GM18499 (cell line): Measurements from ENCODE around the gene ZBTB49.
"Not testable (repeated sequence)": the region's sequence is repeated elsewhere in the genome, so short reads cannot be mapped to it uniquely, and the experiment has no call there.

Source experiments
- ATAC-seq: cut with Tn5 transposase; IDR thresholded peaks from one replicate; pipeline ENCODE4 v1.9.1; 2021; ENCODE audit warnings: moderate number of reproducible peaks; ENCODE audit not compliant: insufficient read depth, unreplicated experiment

ZBTB49 gene

DNA sequence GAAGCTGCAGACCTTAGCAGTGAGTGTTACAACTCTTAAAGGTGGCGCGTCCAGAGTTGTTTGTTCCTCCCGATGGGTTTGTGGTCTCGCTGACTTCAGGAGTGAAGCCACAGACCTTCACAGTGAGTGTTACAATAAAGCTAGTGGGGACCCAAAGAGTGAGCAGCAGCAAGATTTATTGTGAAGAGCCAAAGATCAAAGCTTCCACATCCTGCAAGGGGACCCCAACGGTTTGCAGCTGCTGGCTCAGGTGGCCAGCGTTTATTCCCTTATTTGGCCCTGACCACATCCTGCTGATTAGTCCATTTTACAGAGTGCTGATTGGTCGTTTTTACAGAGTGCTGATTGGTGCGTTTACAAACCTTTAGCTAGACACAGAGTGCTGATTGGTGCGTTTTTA is 58.5 kb downstream of the ZBTB49 start:
- not testable (repeated sequence) for ATAC-seq

GRCh38 chr4:4349867-4350266 is 59.8 kb downstream of the ZBTB49 start:
- no peak for ATAC-seq

DNA sequence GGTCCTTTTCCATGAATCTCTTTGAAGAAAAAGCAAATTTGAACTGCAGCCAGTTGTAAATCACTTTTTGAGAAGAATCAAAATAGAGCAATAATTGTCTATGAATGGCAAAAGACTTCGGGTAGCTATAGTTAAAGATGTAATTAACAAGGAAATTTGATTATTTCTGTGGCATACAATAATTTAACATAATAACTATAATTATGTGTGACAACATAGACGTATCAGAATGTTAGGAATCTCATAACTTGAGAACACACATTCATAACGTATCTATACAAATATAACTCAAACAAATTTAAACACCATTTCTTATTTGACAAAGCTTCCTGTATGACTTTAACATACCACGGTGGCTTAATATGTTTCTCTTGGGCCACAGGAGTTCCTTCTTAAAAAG is 60.9 kb downstream of the ZBTB49 start:
- ATAC-seq = no peak

GRCh38 chr4:4355302-4355701 is 65.3 kb downstream of the ZBTB49 start:
- no peak for ATAC-seq

DNA sequence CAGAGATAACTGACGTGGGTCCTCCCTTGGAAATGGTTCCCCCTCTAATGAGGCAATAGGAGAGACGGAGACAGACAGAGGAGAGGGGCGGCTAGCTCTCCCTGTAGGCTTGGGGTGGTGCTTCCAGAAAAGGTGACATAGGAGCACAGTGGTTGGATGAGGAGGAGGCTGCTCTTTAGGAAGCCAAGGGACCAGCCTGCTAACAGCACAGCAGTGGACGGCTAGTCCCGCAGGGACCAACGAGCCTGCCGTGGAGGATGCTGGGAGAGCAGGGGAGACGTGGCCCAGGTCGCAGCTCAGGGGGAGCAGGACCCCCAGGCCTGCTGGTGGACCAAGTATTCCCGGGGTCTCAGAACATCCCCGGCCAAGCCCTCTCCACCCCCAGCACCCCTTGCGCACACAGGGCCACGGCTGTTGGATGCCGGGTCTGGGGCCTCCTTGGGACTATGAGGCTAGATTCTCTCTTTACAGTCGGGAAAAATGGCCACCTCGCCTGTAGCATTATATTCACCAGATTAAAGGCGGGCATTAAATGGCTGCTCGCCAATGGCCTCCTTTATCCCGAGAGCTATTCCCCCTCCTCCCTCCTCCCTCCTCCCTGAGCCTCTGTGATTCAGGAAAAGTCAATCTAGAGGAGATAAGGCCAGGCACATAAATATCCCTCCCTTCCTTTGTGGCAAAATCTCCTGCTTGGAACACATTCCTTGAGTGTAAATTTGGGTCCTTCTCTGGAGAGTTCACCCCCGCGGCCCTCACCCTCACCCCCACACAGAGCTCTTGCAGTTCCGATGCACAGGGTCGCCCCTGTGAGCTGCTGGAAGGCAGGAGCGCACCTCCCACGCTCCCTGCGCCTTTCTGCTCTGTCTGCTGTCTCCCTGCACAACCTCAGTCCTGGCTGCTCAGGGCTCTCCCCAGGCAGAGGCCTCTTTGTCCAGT is 66.3 kb downstream of the ZBTB49 start:
- ATAC-seq = no peak

- no peak for ATAC-seq
Observed at GRCh38 chr4:4358093-4358854, 68.2 kb downstream of the ZBTB49 start.

- ATAC-seq = no peak
Observed at GRCh38 chr4:4361883-4362282, 71.8 kb downstream of the ZBTB49 start.

DNA sequence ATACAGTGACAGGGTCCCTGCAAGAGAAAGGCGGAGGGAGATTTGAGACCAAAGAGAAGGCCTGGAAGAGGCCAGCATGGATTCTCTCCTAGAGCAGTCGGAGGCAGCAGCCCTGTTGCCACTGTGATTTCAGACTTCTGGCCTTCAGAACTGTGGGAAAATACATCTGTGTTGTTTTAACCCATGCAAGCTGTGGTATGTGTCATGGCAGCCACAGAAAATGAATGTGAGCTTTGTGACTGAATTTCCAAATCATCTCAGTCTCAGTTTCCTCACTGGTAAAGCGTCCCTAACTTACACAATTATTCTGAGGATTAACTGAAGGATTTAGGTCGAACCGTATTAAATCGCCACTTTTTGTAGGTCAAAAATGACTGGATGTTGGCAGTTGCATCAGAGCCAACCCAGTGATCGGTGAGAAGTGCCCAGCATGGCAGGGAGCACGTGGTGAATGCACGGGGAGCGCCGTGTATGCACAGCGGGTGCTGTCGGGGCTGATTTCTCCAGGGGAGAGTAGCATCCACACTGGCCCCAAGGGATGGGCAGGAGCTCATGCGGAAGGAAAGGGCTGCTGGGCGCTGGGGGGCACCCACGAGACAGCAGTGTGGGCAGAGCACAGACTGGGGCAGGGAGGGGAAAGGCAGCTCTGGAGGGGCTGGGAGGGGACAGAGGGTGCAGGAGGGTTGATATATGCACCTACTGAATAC is 73.1 kb downstream of the ZBTB49 start:
- no peak for ATAC-seq

DNA sequence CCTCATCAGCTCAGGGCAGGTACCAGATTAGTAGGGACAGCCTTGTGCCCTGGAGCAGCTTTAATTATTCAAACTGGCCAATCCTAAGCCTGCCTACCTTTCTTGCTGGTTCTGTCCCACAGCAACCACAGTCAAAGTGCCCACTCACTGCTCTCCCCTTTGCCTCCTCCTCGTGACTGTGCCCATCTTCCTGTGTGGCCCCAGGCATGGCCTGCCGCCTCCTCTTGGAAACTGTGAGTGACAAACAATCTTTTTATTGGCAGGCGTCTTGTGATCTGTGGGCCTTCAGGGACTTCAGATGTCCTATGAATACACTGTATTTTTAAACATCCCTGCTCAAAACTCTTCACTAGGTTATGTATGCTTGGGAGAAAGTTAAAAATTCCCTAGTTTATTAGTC is 74.0 kb downstream of the ZBTB49 start:
- ATAC-seq = no peak

DNA sequence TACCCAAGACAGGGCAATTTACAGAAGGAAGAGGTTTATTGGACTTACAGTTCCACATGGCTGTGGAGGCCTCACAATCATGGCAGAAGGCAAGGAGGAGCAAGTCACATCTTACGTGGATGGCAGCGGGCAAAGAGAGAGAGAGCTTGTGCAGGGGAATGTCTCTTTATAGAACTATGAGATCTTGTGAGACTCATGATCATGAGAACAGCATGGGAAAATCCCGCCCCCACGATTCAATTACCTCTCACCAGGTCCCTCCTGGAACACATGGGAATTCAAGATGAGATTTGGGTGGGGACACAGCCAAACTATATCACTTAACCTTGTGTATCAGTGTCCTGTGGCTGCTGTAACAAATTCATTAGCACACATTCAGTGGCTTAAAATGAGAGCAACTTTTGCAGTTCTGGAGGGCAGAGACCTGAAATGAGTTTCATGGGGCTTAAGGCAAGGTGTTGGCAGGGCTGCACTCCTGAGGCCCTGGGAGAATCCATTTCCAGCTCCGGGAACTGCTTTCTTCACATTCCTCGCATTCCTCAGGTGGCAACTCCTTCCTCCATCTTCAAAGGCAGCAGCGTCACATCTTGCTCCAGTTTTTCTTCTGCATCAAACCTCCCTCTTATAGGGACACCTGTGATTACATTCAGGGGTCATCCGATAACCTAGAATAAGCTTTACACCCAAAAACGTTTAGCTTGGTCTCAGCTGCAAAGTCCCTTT is 74.6 kb downstream of the ZBTB49 start:
- no peak for ATAC-seq

GRCh38 chr4:4368809-4369580 is 78.9 kb downstream of the ZBTB49 start:
- no peak for ATAC-seq
